GM12873 (cell line): Measurements from ENCODE around the gene USP36.

Source experiments
- TF ChIP-seq, protein P1 (sequence below): IDR thresholded peaks from 2 replicates; pipeline ENCODE4 v1.5.1; 2012; ENCODE audit warnings: low read depth, mild to moderate bottlenecking, moderate library complexity, low read length, control low read depth; ENCODE audit not compliant: insufficient read depth; ENCODE audit errors: missing control alignments

The USP36 gene

GRCh38 chr17:78790552-78790951, 50.1 kb downstream of the USP36 start:
- TF ChIP-seq, protein P1, sequence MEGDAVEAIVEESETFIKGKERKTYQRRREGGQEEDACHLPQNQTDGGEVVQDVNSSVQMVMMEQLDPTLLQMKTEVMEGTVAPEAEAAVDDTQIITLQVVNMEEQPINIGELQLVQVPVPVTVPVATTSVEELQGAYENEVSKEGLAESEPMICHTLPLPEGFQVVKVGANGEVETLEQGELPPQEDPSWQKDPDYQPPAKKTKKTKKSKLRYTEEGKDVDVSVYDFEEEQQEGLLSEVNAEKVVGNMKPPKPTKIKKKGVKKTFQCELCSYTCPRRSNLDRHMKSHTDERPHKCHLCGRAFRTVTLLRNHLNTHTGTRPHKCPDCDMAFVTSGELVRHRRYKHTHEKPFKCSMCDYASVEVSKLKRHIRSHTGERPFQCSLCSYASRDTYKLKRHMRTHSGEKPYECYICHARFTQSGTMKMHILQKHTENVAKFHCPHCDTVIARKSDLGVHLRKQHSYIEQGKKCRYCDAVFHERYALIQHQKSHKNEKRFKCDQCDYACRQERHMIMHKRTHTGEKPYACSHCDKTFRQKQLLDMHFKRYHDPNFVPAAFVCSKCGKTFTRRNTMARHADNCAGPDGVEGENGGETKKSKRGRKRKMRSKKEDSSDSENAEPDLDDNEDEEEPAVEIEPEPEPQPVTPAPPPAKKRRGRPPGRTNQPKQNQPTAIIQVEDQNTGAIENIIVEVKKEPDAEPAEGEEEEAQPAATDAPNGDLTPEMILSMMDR, result no peak

DNA sequence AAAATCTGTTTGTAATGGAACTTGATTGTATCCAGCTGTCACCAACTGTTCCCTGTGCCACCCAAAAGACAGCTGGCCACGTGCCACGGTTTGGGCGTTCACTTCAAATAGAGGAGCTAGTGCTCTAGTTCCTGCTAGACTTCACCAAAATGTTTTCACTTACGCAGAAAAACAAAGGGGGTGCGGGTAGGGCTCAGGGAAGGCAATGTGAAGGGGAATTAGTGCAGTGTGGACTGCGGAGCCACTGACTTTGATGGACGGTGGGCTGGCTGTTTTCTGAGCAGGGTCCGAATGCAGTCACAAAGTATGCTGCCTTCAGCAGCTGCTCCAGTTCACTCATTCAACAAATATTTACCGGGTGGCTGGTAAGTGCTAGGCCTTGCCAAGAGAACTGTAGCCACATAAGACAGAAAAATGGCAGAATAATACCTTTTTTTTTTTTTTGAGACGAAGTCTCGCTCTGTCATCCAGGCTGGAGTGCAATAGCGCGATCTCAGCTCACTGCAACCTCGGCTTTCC, 50.9 kb downstream of the USP36 start:
- TF ChIP-seq, protein P1, result no peak

- TF ChIP-seq, protein P1, result no peak
Observed at GRCh38 chr17:78789149-78789662, 51.4 kb downstream of the USP36 start.

DNA sequence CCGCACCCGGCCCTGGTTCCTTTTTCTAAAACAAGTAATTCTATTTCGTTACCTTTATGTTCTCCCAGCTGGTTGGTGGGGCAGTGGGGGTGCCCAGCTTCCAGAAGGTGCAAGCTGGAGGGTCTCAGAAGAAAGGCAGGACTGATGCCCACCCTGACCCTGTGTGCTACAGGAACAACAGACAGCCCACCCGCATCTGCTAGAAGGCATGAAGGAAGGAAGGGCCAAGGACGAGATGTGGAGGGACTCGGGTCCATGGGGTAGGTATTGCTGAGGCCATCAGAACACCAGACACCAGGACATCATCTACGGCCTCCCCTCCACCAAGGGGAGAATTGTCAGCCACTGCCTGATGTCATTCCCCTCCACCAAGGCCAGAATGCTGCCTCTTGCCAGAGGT, 52.2 kb downstream of the USP36 start:
- TF ChIP-seq, protein P1, result no peak

DNA sequence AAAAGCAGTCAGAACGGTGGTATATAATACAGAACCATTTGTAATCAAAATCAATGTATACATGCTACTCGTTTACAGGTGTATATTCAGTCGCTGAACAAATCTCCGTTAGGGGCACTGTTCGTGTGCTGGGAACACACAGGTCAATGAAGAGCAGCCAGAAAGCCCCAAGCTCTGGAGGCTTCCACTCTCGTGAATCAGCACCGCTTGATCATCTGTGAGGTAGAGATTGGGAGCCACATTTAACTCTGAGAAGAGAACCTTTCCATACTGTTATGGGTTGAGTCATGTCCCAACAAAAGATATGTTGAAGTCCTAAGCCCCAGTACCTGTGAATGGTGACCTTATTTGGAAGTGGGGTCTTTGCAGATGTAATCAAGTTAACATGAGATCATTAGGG, 53.2 kb downstream of the USP36 start:
- TF ChIP-seq, protein P1, result no peak

DNA sequence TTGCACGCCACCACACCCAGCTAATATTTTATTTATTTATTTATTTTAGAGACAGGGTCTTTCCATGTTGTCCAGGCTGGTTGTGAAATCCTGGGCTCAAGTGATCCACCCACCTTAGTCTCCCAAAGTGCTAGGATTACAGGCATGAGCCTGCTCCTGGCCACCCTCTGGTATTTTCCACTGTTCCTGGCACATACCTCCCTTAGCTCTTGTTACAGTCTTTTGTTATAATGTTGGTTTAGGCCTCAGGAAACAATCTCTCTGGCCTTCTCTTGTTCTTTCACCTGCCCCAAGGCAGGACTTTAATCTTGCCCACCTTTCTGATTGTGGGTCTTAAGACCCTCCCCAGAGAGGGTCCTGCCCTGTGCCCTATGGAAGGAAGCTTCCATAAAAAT, 55.0 kb downstream of the USP36 start:
- TF ChIP-seq, protein P1, result no peak

DNA sequence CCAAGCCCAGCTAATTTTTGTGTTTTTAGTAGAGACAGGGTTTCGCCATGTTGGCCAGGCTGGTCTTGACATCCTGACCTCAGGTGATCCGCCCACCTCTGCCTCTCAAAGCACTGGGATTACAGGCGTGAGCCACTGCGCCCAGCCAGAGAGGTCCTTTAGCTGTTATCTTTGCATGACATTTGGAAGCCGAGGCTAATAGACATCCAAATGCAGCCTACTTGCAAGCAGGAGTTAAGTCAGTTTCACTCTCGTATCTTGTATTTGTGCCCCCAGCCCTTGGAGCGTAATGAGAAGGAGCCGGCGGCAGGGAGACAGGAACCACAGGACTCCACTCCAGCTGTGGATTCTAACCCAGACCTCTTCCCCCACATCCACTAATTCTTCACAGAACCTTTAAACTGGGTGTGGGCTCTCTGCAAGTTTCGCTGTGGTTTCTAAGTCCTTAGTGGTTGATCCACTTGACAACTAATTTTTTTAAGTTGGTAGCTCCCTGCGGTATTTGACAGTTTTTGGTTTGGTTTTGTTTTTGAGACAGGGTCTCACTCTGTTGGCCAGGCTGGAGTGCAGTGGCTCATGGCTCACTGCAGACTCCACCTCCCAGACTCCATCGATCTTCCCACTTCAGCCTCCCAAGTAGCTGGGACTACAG, 55.5 kb downstream of the USP36 start:
- TF ChIP-seq, protein P1, result no peak
